ENCODE measurements around the gene DPP10. TPM values are rescaled to one million over a fixed set of nuclear protein-coding genes. Genes with fewer than 3 reads are reported as not detected.
"Not testable (repeated sequence)": the region's sequence is repeated elsewhere in the genome, so short reads cannot be mapped to it uniquely, and the experiment has no call there.

Gene DPP10
- total RNA-seq, 2 donors from 2014 or later: 3.1 to 11.2 TPM

GRCh38 chr2:114735126-114735525, 292.7 kb downstream of the DPP10 start:
- DNase-seq: no peak
- Histone ChIP-seq H3K4me1 (no peaks in the 10 kb centered on the region), H3K4me3 (no peak overlapping the region), H3K36me3 (replicated peaks in 1 of 2; ENCODE audit: insufficient read depth in 1 of 2, low read depth in 2 of 2) (no peaks in the 10 kb centered on the region), H3K27ac (no peak overlapping the region), H3K27me3 (no peaks in the 10 kb centered on the region), H3K9me3 (no peaks in the 10 kb centered on the region)
- no peak for TF ChIP-seq POLR2A (IDR thresholded peaks at IDR 0.05)
- TF ChIP-seq CTCF (IDR thresholded peaks at IDR 0.05): no peak
- ATAC-seq: no peak
- 73 to 74% methylated on average over 3 of the region's 3 CpGs for WGBS, 2 donors
- intact Hi-C loops (cut with DNase I): no loop called here

DNA sequence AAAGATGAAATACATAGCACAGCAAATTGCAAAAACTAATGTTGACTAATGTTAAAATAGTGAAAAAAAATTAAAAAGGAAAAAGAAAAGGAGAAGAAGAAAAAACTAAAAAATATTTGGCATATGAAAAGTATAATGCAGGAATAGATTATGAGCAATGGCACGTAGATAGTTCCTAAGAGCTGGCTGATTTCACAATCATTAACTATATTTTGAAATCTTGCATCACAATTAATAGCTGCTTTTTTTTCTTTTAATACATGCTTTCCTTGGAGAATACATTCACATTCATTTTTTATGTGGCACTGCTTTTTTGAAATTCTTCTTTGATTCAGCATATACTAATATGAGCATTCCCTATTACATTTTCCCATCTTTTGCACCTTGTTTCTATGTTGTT, 299.8 kb downstream of the DPP10 start:
- H3K27me3 ChIP-seq: no peaks in the 10 kb centered on the region
- TF ChIP-seq POLR2A (IDR thresholded peaks at IDR 0.05) (no peak), CTCF (IDR thresholded peaks at IDR 0.05) (no peak)
- no peak overlapping the region for H3K4me3 ChIP-seq
- 73 to 74% methylated on average over 1 of the region's 1 CpG for WGBS, 2 donors
- intact Hi-C loops (cut with DNase I): no loop called here
- no peak for DNase-seq
- H3K9me3 ChIP-seq: no peaks in the 10 kb centered on the region
- no peaks in the 10 kb centered on the region for H3K4me1 ChIP-seq
- no peaks in the 10 kb centered on the region for H3K36me3 ChIP-seq (replicated peaks in 1 of 2; ENCODE audit: insufficient read depth in 1 of 2, low read depth in 2 of 2)
- no peak overlapping the region for H3K27ac ChIP-seq
- ATAC-seq: no peak

DNA sequence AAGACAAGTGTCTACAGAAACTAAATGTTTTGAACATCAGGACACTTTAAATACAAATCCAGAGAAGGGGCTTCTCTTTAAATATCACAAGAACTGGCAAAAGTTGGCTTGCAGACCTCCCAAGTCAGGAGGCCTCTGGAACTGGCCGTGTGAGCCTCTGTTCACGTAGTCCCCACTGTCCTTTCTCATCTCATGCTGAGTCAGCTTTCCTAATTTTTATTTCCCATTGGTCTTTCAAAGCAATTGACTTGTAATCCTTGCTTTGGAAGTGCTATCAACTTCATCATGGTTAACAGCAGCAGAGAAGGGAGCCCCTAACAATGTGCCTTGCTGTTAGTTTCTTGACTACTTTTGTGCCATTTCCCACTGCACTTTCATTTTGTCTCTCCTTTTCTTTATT, 303.3 kb downstream of the DPP10 start:
- DNase-seq (no peak), ATAC-seq (no peak)
- no peak for TF ChIP-seq CTCF (IDR thresholded peaks at IDR 0.05)
- no peaks in the 10 kb centered on the region for H3K27me3 ChIP-seq
- no peaks in the 10 kb centered on the region for H3K9me3 ChIP-seq
- H3K36me3 ChIP-seq (replicated peaks in 1 of 2; ENCODE audit: insufficient read depth in 1 of 2, low read depth in 2 of 2): no peaks in the 10 kb centered on the region
- WGBS, 2 donors: 85 to 88% methylated on average over 2 of the region's 2 CpGs
- no peak overlapping the region for H3K27ac ChIP-seq
- no peaks in the 10 kb centered on the region for H3K4me1 ChIP-seq
- intact Hi-C loops (cut with DNase I): no loop called here
- H3K4me3 ChIP-seq: no peak overlapping the region

DNA sequence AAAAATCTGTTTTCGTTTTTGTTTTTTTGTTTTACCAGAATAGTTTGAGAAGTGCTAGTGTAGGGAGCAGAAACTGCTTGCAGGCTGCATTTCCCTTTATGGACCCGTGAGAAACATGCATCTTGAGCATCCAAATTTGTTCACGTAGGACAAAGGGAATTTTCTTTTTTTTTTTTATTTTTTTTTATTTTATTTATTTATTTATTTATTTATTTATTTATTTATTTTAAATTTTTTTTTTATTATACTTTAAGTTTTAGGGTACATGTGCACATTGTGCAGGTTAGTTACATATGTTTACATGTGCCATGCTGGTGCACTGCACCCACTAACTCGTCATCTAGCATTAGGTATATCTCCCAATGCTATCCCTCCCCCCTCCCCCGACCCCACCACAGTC, 305.7 kb downstream of the DPP10 start:
- ATAC-seq; H3K27me3 ChIP-seq; intact Hi-C loops (cut with DNase I); DNase-seq; H3K36me3 ChIP-seq (replicated peaks in 1 of 2; ENCODE audit: insufficient read depth in 1 of 2, low read depth in 2 of 2); H3K9me3 ChIP-seq; H3K4me3 ChIP-seq; H3K27ac ChIP-seq; H3K4me1 ChIP-seq: not testable (repeated sequence)
- 67 to 78% methylated on average over 3 to 5 of the region's 5 CpGs for WGBS, 2 donors

DNA sequence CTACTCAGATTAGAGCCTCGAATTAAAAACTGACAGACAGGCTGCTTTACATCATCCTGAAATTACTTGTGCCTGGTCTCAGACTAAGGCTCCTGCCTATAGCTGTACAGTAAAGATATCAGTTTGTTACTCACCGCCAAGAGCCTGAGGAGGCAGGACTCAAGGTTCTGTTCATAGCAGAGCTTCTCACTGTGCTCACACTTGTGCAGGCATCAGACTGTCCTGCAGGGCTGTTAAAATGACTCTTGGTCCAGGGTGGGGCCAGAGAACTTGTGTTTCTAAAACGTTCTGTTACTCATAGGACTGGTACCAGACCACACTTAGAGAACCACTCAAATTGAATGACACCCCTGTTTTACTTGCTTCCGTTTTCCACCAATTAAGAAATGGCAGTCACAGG, 310.0 kb downstream of the DPP10 start:
- no peaks in the 10 kb centered on the region for H3K9me3 ChIP-seq
- no peaks in the 10 kb centered on the region for H3K36me3 ChIP-seq (replicated peaks in 1 of 2; ENCODE audit: insufficient read depth in 1 of 2, low read depth in 2 of 2)
- no peak for TF ChIP-seq POLR2A (IDR thresholded peaks at IDR 0.05)
- TF ChIP-seq CTCF (IDR thresholded peaks at IDR 0.05): no peak
- H3K27me3 ChIP-seq: no peaks in the 10 kb centered on the region
- H3K4me3 ChIP-seq: no peak overlapping the region
- H3K27ac ChIP-seq: no peak overlapping the region
- WGBS, 2 donors: 60 to 64% methylated on average over 4 of the region's 4 CpGs
- intact Hi-C loops (cut with DNase I): no loop called here
- ATAC-seq (no peak), DNase-seq (no peak)
- peaks cover 6% of the 10 kb centered on the region for H3K4me1 ChIP-seq

All from body of pancreas (tissue), 4 donors.